GM04504 (cell line): Measurements from ENCODE around the gene GRM8.

Experiments used
- DNase-seq: peaks from one replicate; pipeline ENCODE4 v3.0.0-alpha.2; 2012; ENCODE audit warnings: low read depth

Gene GRM8

GRCh38 chr7:127230192-127230925 is 22.4 kb downstream of the GRM8 start:
- no peak for DNase-seq

DNA sequence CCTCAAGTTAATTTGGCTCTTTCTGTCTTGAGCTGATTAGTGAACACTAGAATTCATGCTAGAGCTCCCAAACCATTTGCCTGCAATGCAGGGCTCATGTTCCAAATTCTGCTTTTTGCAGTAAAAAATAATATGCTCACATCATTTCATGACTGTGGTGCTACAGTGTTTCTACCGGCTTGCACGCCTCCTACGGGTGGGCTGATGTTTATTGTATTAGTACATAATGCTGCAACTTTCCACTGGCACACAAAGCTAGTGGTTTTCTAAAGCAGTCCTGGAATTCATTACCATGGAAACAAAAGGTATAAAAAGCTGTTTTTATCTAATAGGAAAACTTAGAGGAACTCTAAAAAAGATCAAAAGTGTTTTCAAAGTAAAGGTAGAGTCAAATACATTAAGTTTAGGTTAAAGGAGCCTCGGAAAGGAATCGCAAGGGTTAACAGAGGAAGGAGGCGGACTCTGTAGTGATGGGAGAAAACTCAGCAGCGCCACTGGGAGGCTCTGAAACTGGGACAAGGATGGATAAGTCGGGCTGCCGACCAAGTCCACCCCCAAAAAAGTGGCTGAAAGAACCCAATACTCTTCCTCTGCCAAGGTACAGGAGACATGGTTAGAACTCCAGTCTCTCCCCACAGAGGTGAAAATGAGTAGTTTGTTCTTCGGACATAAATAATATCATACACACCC is 25.9 kb downstream of the GRM8 start:
- no peak for DNase-seq

- no peak for DNase-seq
Observed at GRCh38 chr7:127221731-127222130, 31.0 kb downstream of the GRM8 start.

GRCh38 chr7:127214956-127215718 is 37.6 kb downstream of the GRM8 start:
- DNase-seq = no peak

- no peak for DNase-seq
Observed at GRCh38 chr7:127209886-127210285, 42.9 kb downstream of the GRM8 start.

GRCh38 chr7:127208860-127209259 is 43.9 kb downstream of the GRM8 start:
- no peak for DNase-seq

- DNase-seq = no peak
Observed at GRCh38 chr7:127208351-127208750, 44.4 kb downstream of the GRM8 start.

GRCh38 chr7:127207806-127208205 is 44.9 kb downstream of the GRM8 start:
- DNase-seq = no peak

GRCh38 chr7:127207230-127207629 is 45.5 kb downstream of the GRM8 start:
- DNase-seq = no peak

DNA sequence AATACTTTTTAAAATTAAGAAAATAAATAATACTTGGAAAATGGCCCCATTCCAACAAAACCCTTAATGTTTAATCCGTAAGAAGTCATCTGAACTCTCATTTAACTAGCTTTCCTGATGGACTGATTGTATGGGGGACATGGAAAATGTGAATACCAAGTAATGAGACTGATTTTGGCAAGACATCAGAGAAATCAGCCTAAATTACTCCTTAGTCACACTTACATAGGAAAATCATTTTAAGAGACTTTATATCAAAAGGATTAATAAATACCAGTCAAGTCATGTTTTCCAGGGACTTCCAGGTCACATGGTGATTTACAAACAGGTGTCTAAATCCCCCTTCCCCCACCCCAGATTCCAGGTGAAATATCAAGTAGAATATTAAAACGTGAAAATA is 58.2 kb downstream of the GRM8 start:
- DNase-seq = no peak

DNA sequence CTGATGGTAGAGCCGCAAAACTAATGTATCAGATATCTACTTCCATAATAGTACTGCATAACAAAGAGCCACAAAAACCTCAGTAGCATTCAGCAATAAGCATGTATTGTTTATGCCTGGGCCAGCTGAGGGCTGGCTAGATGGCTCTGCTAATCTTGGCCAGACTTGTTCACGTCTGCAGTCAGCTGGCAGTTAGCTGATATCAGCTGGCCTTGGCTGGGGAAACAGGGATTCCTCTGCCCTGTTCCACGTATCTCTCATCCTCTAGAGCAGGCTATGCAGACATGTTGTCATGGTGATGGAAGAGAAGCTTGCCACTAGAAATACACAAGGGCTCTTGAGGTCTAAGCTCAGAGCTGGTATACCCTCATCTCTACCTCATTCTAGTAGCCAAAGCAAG is 62.9 kb downstream of the GRM8 start:
- no peak for DNase-seq

- DNase-seq = no peak
Observed at GRCh38 chr7:127189074-127189473, 63.7 kb downstream of the GRM8 start.

GRCh38 chr7:127187740-127188139 is 65.0 kb downstream of the GRM8 start:
- no peak for DNase-seq

DNA sequence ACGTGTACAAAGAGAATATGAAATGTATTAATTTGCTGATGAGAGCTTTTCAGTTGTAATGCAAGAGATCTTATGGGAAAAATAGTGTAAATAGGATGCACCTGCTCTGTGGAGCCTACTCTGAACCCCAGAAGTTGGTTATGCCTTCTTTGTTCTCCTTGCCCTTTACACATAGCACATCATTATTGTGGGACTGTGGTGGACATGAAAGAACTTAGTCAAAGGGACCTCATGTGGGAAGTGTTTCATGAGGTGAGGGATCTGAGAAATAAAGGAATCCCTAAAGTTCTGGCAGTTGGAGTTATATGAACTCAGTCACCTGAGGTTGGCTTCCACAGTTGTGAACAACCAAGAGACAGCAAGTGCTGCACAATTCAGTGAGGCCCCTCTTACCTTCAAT is 66.1 kb downstream of the GRM8 start:
- no peak for DNase-seq

DNA sequence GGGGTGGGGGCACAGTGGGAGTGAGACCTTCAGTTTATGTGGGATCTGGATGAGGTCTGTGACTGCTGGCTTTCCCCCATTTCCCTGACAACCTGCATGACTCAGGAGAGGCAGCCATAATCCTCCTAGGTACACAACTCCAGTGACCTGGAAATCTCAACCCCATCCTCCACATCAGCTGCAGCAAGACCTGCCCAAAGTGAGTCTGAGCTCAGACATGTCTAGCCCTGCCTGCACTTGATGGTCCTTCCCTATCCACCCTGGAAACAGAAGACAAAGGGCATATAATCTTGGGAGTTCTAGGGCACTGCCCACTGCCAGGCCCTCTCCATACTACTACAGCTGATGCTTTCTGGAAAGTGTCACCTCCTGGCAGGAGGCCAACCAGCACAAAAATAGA is 75.6 kb downstream of the GRM8 start:
- no peak for DNase-seq

DNA sequence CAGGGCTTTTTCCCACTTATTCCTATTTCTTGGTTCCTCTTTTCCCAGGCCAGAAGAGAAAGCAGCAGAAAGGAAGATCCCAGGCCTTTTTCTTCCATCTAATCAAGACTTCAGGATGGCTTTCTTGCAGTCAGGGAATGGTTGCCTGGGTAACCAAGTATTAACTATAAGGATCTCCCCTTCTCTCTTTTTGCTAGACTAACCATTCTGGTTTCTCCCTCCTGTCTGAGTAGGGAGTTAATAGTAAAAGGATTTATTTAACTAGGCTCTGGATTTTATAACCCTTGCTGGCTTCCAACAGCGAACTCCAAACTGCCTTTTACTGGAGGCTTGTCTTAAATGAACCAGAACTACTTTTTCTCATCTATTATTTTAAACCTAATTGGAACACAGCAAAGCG is 90.4 kb downstream of the GRM8 start:
- no peak for DNase-seq

DNA sequence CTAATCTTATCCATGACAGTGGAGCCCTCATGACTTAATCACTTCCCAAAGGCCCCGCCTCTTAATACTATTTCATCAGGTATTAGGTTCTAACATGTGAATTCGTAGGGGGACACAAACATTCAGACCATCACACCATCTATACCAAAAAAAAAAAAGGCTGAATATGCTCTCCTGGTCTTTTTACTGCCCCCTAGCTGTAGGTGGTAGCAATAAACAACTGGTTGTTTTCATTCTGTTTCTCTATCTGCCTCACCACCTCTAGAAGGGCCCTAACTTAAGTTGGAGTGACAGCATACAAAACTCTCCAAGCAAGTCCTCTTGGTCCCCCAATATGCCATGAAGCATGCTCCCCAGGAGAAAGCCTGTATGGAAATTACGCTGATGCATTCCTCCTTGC is 94.1 kb downstream of the GRM8 start:
- no peak for DNase-seq

DNA sequence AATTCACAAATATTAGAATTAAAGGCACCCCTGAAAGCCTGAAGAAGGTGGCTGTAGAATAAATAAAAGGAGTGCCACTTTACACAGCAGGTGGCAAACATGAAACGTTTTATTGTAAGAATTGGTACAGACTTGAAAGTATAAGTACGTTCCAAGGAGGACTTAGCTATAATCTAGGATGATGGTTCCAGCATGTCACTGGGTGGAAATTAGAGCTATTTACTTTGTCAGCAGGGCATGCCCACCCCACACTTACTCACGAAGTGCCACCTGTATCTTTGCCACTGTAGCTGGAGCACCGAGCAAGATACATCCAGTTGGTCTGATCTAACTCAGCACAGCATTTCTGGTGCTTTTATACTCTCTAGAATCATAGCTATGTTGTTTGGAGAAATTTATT is 97.8 kb downstream of the GRM8 start:
- no peak for DNase-seq

GRCh38 chr7:127154101-127154500 is 98.6 kb downstream of the GRM8 start:
- no peak for DNase-seq

GRCh38 chr7:127153315-127153714 is 99.4 kb downstream of the GRM8 start:
- DNase-seq = no peak

DNA sequence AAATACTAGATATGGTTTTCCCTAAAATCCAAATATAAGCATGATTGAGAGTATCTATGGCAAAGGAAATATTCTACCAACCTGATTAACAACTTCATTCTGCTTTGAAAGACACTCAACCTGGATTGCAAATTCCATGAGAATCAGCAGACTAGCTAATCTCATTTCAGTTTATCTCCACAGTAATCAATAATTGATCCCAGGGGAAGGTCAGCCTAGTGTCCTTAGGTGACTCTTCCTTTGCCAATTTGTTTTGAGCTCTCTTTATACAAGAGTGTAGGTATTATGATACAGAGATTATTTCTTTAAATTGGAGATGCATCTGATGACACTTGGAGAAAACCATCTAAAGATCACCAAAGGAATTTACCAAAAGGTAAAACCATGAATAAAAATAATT is 100.3 kb downstream of the GRM8 start:
- no peak for DNase-seq

DNA sequence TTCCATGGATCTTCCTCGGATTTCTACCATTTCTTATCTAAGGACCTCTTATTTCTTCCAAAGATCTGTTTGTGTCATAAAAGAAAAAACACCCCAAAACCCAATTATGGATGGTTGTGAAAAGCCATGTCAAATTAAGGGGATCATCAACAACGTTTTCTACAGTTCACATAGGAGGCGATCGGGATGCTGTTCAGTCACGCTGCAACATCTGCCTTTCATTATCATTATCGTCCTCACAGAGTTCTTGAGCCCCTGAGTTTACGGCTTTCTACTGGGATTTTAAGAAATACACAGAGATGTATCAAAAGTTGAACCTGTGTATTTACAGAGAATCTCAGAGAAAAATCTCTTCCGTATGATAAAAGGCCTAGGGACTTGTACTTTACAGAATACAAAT is 101.4 kb downstream of the GRM8 start:
- DNase-seq = no peak

DNA sequence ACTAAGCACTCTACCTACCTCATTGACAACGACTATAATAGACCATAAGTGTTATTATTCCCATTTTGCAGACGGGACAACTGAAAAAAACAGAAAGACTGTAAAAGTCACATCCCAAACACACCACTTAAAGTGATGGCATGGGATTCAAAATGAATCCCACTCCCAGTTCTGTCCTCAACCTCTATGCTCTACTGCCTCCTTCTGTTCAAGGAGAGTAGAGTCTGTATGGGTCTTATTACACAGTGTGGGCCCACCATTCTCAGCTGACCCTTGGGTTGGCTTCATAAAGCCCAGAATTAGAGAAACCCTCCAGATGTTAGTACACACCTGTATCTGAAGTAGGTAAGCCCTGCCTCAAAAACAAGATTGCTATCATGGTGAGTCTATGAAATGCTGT is 102.2 kb downstream of the GRM8 start:
- DNase-seq = no peak
